Measurements from ENCODE around the gene AP5B1. TPM values are rescaled to one million over a fixed set of nuclear protein-coding genes. Genes with fewer than 3 reads are reported as not detected.

Gene AP5B1
- total RNA-seq, 2 experiments from 2014 or later = 12.9 to 25.6 TPM

GRCh38 chr11:65774525-65775306, 6.1 kb downstream of the AP5B1 start:
- H3K9me3 ChIP-seq (ENCODE audit: low read length) = no peaks in the 10 kb centered on the region
- H3K4me2 ChIP-seq (ENCODE audit: low read length) = no peak overlapping the region
- H2AFZ ChIP-seq (ENCODE audit: low read length) = no peak overlapping the region; the same call in 1 of the 2 replicates
- intact Hi-C loops (cut with micrococcal nuclease; ENCODE audit: unreplicated experiment) = no loop called here
- peaks cover 4% of the 10 kb centered on the region; the same call in 1 of the 2 replicates for H4K20me1 ChIP-seq (ENCODE audit: insufficient read depth, low read length)
- peaks cover 9% of the 10 kb centered on the region for H3K4me1 ChIP-seq (ENCODE audit: insufficient read depth, low read length, poor library complexity, severe bottlenecking)
- no TSS peak for BruUV-seq (replicated peaks)
- POLR2A ChIA-PET = interaction anchor here (0.6 kb wide), 1 partner anchor 31 kb away, joined by 4 read pairs; no protein-coding TSS in a partner anchor
- H3K9me2 ChIP-seq (ENCODE audit: insufficient read depth, low read length) = no peaks in the 10 kb centered on the region
- H3K4me3 ChIP-seq (ENCODE audit: low read depth, low read length, poor library complexity, severe bottlenecking) = no peak overlapping the region
- TF ChIP-seq CTCF (conservative IDR thresholded peaks at IDR 0.05; ENCODE audit: low read length) (no peak), EZH2phosphoT487 (IDR thresholded peaks at IDR 0.05; ENCODE audit: borderline replicate concordance, low read depth, low read length) (no peak)
- peaks cover 3% of the 10 kb centered on the region; the same call in 1 of the 2 replicates for H3K36me3 ChIP-seq (ENCODE audit: insufficient read depth, low read length)
- no peaks in the 10 kb centered on the region for H3K79me2 ChIP-seq (ENCODE audit: insufficient read depth, low read depth, low read length)
- CTCF ChIA-PET (ENCODE audit: unreplicated experiment) = no interaction called here
- no peak overlapping the region for H3K27ac ChIP-seq (ENCODE audit: low read depth, low read length, poor library complexity, severe bottlenecking)
- no peak for DNase-seq (ENCODE audit: low spot score)

- POLR2A ChIA-PET = no interaction called here
- CTCF ChIA-PET (ENCODE audit: unreplicated experiment) = no interaction called here
- H4K20me1 ChIP-seq (ENCODE audit: insufficient read depth, low read length) = no peaks in the 10 kb centered on the region
- H3K27ac ChIP-seq (ENCODE audit: low read depth, low read length, poor library complexity, severe bottlenecking) = no peak overlapping the region
- H3K9me2 ChIP-seq (ENCODE audit: insufficient read depth, low read length) = no peaks in the 10 kb centered on the region
- H2AFZ ChIP-seq (ENCODE audit: low read length) = no peak overlapping the region; the same call in 1 of the 2 replicates
- peaks cover 3% of the 10 kb centered on the region; the same call in 1 of the 2 replicates for H3K36me3 ChIP-seq (ENCODE audit: insufficient read depth, low read length)
- H3K4me2 ChIP-seq (ENCODE audit: low read length) = no peak overlapping the region
- intact Hi-C loops (cut with micrococcal nuclease; ENCODE audit: unreplicated experiment) = no loop called here
- TF ChIP-seq EZH2phosphoT487 (IDR thresholded peaks at IDR 0.05; ENCODE audit: borderline replicate concordance, low read depth, low read length) (no peak), CTCF (conservative IDR thresholded peaks at IDR 0.05; ENCODE audit: low read length) (peak; percentile 78)
- TSS peak; percentile 45 for BruUV-seq (replicated peaks)
- no peaks in the 10 kb centered on the region for H3K79me2 ChIP-seq (ENCODE audit: insufficient read depth, low read depth, low read length)
- DNase-seq (ENCODE audit: low spot score) = peak; percentile 38
- H3K4me1 ChIP-seq (ENCODE audit: insufficient read depth, low read length, poor library complexity, severe bottlenecking) = peaks cover 5% of the 10 kb centered on the region
- H3K9me3 ChIP-seq (ENCODE audit: low read length) = no peaks in the 10 kb centered on the region
- no peak overlapping the region for H3K4me3 ChIP-seq (ENCODE audit: low read depth, low read length, poor library complexity, severe bottlenecking)
Measured at GRCh38 chr11:65773784-65774411, 6.9 kb downstream of the AP5B1 start.
